Placental epithelial cell (primary cell): ENCODE data around the gene KLHL22. TPM values are rescaled to one million over a fixed set of nuclear protein-coding genes. Genes with fewer than 3 reads are reported as not detected.

ENCODE experiments used
- small RNA-seq: library from RNA; depleted of rRNA; stranded (forward); fragments of <200 nt; gene quantifications from one replicate; pipeline ENCODE3, GENCODE V24; 2012
- total RNA-seq: library from RNA; depleted of rRNA; stranded (reverse); fragments of >200 nt; gene quantifications from 2 replicates; pipeline ENCODE4 v1.2.3, GENCODE V29; 2012

Gene KLHL22, protein sequence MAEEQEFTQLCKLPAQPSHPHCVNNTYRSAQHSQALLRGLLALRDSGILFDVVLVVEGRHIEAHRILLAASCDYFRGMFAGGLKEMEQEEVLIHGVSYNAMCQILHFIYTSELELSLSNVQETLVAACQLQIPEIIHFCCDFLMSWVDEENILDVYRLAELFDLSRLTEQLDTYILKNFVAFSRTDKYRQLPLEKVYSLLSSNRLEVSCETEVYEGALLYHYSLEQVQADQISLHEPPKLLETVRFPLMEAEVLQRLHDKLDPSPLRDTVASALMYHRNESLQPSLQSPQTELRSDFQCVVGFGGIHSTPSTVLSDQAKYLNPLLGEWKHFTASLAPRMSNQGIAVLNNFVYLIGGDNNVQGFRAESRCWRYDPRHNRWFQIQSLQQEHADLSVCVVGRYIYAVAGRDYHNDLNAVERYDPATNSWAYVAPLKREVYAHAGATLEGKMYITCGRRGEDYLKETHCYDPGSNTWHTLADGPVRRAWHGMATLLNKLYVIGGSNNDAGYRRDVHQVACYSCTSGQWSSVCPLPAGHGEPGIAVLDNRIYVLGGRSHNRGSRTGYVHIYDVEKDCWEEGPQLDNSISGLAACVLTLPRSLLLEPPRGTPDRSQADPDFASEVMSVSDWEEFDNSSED
- 38.9 and 43.4 TPM in 2 replicates for total RNA-seq

DNA sequence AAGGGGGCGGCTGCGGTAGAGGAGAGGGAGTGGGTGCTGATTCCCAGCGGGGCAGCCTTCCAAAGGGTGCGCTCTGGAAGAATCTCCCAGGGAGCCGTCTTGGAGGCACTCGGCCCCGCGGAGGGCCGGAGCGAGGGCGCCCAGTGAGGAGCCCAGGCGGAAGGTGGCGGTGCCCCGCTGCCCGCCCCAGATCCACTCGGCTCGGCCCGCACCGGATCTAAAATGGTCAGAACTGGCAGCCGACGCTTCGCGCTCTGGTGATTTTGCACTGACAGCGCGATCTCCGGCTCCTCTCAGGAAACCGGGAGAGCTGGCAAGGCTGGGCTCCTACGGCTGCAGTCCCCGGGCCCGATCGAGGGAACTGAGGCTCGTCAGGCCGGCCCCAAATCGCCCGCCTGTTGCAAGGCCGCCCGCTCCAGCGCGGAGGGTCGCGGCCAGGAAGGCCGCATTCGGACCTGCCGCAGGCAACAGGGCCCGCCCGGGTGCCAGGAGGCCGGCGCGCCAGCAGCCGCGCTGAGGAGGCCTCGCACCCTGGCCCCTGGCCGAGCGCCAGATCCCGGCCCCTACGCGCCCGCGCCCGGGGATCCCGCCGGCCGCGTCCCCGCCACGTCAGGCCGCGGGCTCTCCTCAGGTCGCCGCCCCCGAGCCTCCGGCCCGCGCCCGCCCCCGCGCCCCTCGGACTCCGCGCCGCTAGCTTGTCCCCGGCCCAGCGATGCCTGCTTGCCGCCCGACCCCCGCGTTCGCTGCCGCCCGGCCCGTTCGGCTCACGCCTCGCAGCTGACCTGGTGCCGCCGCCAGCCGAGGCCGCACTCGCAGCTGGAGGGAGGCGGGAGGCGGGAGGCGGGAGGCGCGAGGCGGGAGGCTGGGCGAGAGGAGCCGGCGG, at the start of gene KLHL22:
TSS of gene KLHL22 (minus strand) at position 818 of the 883 bp plus-strand sequence. CDS start 6,584 bp downstream, outside the sequence.

DNA sequence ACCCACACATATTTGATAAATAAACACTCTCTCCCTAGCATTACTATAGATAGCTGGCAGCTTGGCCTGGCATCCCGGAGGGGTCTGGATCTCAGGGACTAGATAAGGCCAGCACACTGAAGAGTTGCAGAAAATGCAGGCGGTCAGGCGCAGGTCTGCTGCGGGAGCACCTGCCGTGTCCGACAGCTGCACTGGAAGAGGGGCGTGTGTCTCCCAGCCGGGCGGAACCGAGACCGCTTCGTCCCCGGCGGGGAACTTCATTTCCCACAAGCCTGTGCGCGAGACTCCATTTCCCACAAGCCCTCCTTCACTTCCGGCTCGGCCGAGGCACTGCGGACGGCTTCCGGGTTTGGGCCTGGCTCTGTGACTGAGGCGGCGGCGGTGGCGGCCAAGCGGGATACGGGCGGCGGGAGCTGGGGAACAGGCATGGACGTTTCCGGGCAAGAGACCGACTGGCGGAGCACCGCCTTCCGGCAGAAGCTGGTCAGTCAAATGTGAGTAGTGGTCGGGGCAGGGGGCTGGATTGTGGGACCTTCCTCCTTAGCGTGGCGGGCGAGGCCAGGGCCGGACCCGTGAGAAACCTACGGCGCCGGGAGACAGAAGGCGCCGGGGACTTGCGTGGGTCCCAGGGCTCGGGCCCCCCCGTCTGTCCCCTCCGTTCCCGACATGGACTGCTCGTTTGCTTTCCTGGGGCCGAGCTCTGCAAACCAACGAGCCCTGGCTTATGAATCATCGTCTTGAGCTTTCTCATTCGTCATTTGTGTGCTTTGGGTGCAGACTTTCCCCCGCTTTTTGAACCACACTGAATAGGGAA, 11.9 kb upstream of the KLHL22 start, which contains the start of gene MED15:
TSS of gene MED15 (plus strand) at position 358 of the 814 bp plus-strand sequence. CDS start at position 427, 69 bp downstream.

DNA sequence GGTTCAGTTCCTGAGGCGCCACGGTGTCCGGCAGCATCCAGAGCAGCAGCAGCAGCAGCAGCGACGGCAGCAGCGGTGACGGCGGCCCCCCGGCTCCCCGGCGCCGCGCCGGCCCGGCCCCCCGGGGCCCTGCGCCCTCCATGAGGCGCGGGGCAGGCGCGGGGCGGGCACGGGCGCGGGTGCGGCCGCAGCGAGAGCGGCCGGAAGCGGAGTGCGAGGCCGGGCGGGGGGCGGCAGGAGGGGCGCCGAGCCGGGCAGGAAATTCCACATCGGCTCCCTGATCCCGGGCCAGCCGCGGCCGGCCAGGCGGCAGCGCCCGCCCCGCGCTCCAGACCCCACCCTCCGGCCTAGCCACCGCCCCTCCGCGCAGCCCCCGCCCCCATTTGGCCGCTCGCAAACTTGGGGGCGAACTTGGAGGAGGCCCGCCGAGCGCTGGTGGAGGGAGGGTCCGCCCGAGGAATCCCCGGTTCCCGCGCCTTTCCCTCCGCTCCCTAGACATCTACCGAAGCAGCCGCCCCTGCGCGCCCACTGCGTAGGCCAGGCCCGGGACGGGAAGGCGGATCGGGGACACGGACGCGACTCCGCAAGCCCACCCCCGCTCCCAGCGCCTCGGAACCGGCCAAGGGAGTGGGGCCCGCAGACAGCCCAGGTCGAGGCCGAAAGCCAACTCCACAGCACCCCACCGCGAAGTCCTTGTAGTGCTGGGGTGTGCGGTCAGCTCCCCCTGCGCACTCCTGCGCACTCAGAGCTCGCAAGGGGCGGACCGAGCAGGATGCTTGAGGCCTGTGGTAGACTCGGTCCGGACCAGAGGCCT, 57.8 kb downstream of the KLHL22 start, which contains the start of gene SCARF2:
TSS of gene SCARF2 (minus strand) at position 213 of the 814 bp plus-strand sequence. CDS start at position 142, 71 bp downstream.

DNA sequence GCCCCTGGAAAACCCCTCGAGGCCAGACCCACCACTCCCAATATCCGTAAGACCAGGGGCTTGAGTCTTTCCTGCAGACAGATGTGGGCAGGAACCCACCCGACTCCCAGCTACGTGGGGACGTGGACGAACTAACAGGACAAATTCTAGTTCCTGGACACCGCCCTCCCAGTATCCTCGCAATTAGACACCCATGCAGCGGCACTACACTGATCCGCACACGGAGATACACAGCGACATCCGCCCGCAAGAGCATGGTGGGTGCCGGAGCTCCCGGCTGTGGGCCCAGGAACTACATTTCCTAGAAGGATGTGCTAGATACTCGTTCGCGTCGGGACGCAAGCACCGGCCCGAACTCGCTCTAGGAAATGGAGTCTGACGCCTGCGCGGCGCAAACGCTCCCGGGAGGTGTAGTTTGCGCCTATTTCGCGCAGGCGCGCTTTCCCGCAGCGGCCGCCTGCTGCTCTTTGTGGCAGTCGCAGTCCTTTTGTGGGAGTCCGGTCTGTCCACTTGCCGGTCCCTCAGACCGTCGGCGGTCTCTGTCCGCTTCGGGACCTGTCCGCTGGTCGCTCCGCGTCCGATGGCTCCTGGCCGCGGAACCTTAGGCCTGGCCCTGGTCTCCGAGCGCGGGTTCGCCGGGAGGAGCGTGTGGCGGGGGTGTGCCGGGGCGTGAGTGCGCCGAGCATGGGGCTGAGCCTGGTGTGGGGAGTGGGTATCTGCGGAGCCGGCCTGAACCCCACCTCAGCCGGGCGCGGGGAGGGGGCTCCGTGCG, 101.7 kb downstream of the KLHL22 start, which contains the start of gene ZNF74:
TSS of gene ZNF74 (plus strand) at position 447 of the 772 bp plus-strand sequence. CDS start 478 bp downstream, outside the sequence.

Small RNAs within 50 kb of the gene (small RNA-seq; reads per million reads assigned to genes)
- gene RF00019 (not detected), gene RN7SL812P (not detected), gene RNU6-225P (not detected), gene RNY1P9 (not detected)

Other genes starting within 250 kb of the KLHL22 start
- gene RTN4R, start 227.5 kb downstream of the KLHL22 start, total RNA-seq, result 2.0 and 4.8 TPM in 2 replicates
- gene DGCR6L, start 175.7 kb downstream of the KLHL22 start, total RNA-seq, result 67.5 and 73.3 TPM in 2 replicates
- 16.1 and 18.1 TPM in 2 replicates for gene ZNF74, start 101.6 kb downstream of the KLHL22 start, total RNA-seq
- 10.2 and 11.2 TPM in 2 replicates for gene SCARF2, start 58.0 kb downstream of the KLHL22 start, total RNA-seq
- gene MED15, start 11.8 kb upstream of the KLHL22 start, total RNA-seq, result 56.5 and 120 TPM in 2 replicates